HCT116 (cell line): ENCODE data around the gene ASPHD2. TPM values are rescaled to one million over a fixed set of nuclear protein-coding genes. Genes with fewer than 3 reads are reported as not detected.

Source experiments
- ATAC-seq: fragments of 200-7000 bp; cut with Tn5 transposase; 2 replicates; pipeline ENCODE4 v1.9.1; 2020; ENCODE audit warnings: mild to moderate bottlenecking, moderate library complexity
- BruUV-seq: library from RNA; stranded (reverse); fragments of 400-500 nt; replicated peaks from 2 replicates; lab custom pipeline; 2021; lab: Mats Ljungman, UMichigan
- CTCF ChIA-PET: fragments of 300-600 bp; sonication (Branson Sonifier 250); formaldehyde crosslinking; loops from one replicate; lab custom pipeline; 2021; ENCODE audit warnings: antibody characterized with exemption; lab: Charles Lee
- POLR2A ChIA-PET: fragments of 300-600, 350-600 bp; sonication (Branson Sonifier 250); formaldehyde crosslinking; loops from one replicate; lab custom pipeline; 2021; ENCODE audit warnings: antibody characterized with exemption; lab: Charles Lee
- RAD21 ChIA-PET, 2 experiments: fragments of 300-600 bp; sonication (Branson Sonifier 250); formaldehyde crosslinking; loops; one replicate each; lab custom pipeline; 2023; ENCODE audit warnings: low total read pairs in 2 of 2; ENCODE audit not compliant: uncharacterized antibody in 2 of 2, unreplicated experiment in 2 of 2, low non-redundant PET in 1 of 2; lab: Charles Lee
- DNase-seq: peaks from one replicate; pipeline ENCODE4 v3.0.0-alpha.2; 2010; ENCODE audit warnings: low read depth, low spot score
- H2AFZ ChIP-seq: fragments of 200-600 bp; shearing (Covaris generic), sonication (generic); 2 replicates; pipeline ENCODE4 v1.6.1; 2017; ENCODE audit warnings: low read depth, mixed run types, mixed read lengths, antibody characterized with exemption, low read length; ENCODE audit not compliant: poor library complexity, severe bottlenecking
- H3K27ac ChIP-seq: 2 replicates; pipeline ENCODE4 v1.5.1; 2012; ENCODE audit warnings: low read depth, low read length
- H3K27me3 ChIP-seq: fragments of 200-600 bp; sonication (generic); 2 replicates; pipeline ENCODE4 v1.6.1; 2016; ENCODE audit warnings: mixed run types, low read length, mixed read lengths; ENCODE audit not compliant: insufficient read depth
- H3K36me3 ChIP-seq, 2 experiments: fragments of 200-500 bp in 1 of 2; fragments of 200-600 bp in 1 of 2; sonication (Bioruptor generic) in 1 of 2; sonication (generic) in 1 of 2; 2 replicates each; pipeline versions ENCODE4 v1.5.1 to v1.6.1; 2014 to 2016; ENCODE audit warnings: low read length in 2 of 2, inconsistent platforms in 1 of 2, mixed read lengths in 1 of 2, mixed run types in 1 of 2; ENCODE audit not compliant: insufficient read depth in 2 of 2, control insufficient read depth in 1 of 2
- H3K4me1 ChIP-seq, 2 experiments: fragments of 200-600 bp in 1 of 2; sonication (generic) in 1 of 2; 2 replicates each; pipeline versions ENCODE4 v1.5.1 to v1.6.1; 2012 to 2017; ENCODE audit warnings: low read length in 2 of 2, inconsistent platforms in 1 of 2, mild to moderate bottlenecking in 1 of 2, mixed read lengths in 1 of 2, mixed run types in 1 of 2, moderate library complexity in 1 of 2; ENCODE audit not compliant: insufficient read depth in 2 of 2, control insufficient read depth in 1 of 2
- H3K4me2 ChIP-seq: fragments of 200-600 bp; sonication (generic); 2 replicates; pipeline ENCODE4 v1.6.1; 2017; ENCODE audit warnings: mixed run types, low read length, mixed read lengths
- H3K4me3 ChIP-seq, 2 experiments: fragments of 200-600 bp in 1 of 2; sonication (generic) in 1 of 2; replicated peaks in 1 of 2; 2 replicates each; pipeline ENCODE4 v1.5.1; 2011 to 2016; ENCODE audit warnings: low read length in 2 of 2, control low read depth in 1 of 2, low read depth in 1 of 2, mild to moderate bottlenecking in 1 of 2, mixed read lengths in 1 of 2, mixed run types in 1 of 2
- H3K79me2 ChIP-seq: fragments of 200-600 bp; sonication (generic); 2 replicates; pipeline ENCODE4 v1.6.1; 2017; ENCODE audit warnings: mild to moderate bottlenecking, mixed run types, low read length, moderate library complexity, mixed read lengths; ENCODE audit not compliant: insufficient read depth
- H3K9ac ChIP-seq: fragments of 200-600 bp; sonication (generic); 2 replicates; pipeline ENCODE4 v1.6.1; 2016; ENCODE audit warnings: low read length, mixed read lengths
- H3K9me2 ChIP-seq: fragments of 200-600 bp; sonication (generic), shearing (Covaris generic); 2 replicates; pipeline ENCODE4 v1.6.1; 2017; ENCODE audit warnings: mixed run types, mild to moderate bottlenecking, moderate library complexity; ENCODE audit not compliant: insufficient read depth
- H3K9me3 ChIP-seq, 2 experiments: fragments of 200-500 bp in 1 of 2; fragments of 200-600 bp in 1 of 2; sonication (Bioruptor generic) in 1 of 2; sonication (generic) in 1 of 2; 2 replicates each; pipeline ENCODE4 v1.6.1; 2014 to 2017; ENCODE audit warnings: low read length in 2 of 2, mixed read lengths in 2 of 2, inconsistent platforms in 1 of 2, low read depth in 1 of 2, mild to moderate bottlenecking in 1 of 2, mixed run types in 1 of 2, moderate library complexity in 1 of 2; ENCODE audit not compliant: control insufficient read depth in 1 of 2, insufficient read depth in 1 of 2
- H4K20me1 ChIP-seq: fragments of 200-600 bp; sonication (generic), shearing (Covaris generic); 2 replicates; pipeline ENCODE4 v1.6.1; 2017; ENCODE audit warnings: mixed run types, mild to moderate bottlenecking, moderate library complexity; ENCODE audit not compliant: insufficient read depth
- CBX3 ChIP-seq: IDR thresholded peaks from 2 replicates; pipeline ENCODE4 v1.6.1; 2012; ENCODE audit warnings: low read depth
- CEBPB ChIP-seq: IDR thresholded peaks from 2 replicates; pipeline ENCODE4 v1.6.1; 2012; ENCODE audit warnings: low read depth
- EGR1 ChIP-seq: IDR thresholded peaks from 2 replicates; pipeline ENCODE4 v1.6.1; 2012; ENCODE audit warnings: low read depth
- ELF1 ChIP-seq: IDR thresholded peaks from 2 replicates; pipeline ENCODE4 v1.6.1; 2012; ENCODE audit warnings: low read depth, borderline replicate concordance
- EZH2 ChIP-seq: fragments of 200-600 bp; sonication (generic); IDR thresholded peaks from 2 replicates; pipeline ENCODE4 v1.6.1; 2017; ENCODE audit warnings: antibody characterized with exemption, mixed run types
- FOSL1 ChIP-seq: IDR thresholded peaks from 2 replicates; pipeline ENCODE4 v1.6.1; 2012; ENCODE audit warnings: low read depth
- JUND ChIP-seq: IDR thresholded peaks from 2 replicates; pipeline ENCODE4 v1.6.1; 2012
- RAD21 ChIP-seq: IDR thresholded peaks from 2 replicates; pipeline ENCODE4 v1.6.1; 2012; ENCODE audit warnings: low read depth, mild to moderate bottlenecking
- REST ChIP-seq: IDR thresholded peaks from 2 replicates; pipeline ENCODE4 v1.6.1; 2012; ENCODE audit warnings: low read depth
- SIN3A ChIP-seq: IDR thresholded peaks from 2 replicates; pipeline ENCODE4 v1.6.1; 2012; ENCODE audit warnings: low read depth
- SP1 ChIP-seq: IDR thresholded peaks from 2 replicates; pipeline ENCODE4 v1.6.1; 2012; ENCODE audit warnings: low read depth
- TCF7L2 ChIP-seq: IDR thresholded peaks from 2 replicates; pipeline ENCODE4 v1.7.0; 2011; ENCODE audit warnings: borderline replicate concordance, inconsistent platforms; ENCODE audit not compliant: insufficient read depth, insufficient read length; ENCODE audit errors: extremely low read depth
- YY1 ChIP-seq: IDR thresholded peaks from 2 replicates; pipeline ENCODE4 v1.6.1; 2011; ENCODE audit warnings: low read length, low read depth, moderate library complexity, mild to moderate bottlenecking; ENCODE audit not compliant: insufficient replicate concordance; ENCODE audit errors: extremely low read depth
- intact Hi-C: fragments of 100-400 bp; cut with micrococcal nuclease; formaldehyde crosslinking; loops from 2 replicates; pipeline ENCODE4 v1.10.0; 2022
- total RNA-seq: library from RNA; stranded (reverse); gene quantifications from one replicate; pipeline ENCODE4 v1.2.1, GENCODE V29; 2021; ENCODE audit not compliant: unreplicated experiment

Gene ASPHD2
- total RNA-seq, 1 experiment from 2014 or later: 4.1 TPM

GRCh38 chr22:26448941-26449340 lies 19.9 kb downstream of the ASPHD2 start:
- intact Hi-C loops: no loop called here
- no peak overlapping the region for H2AFZ ChIP-seq
- ChIA-PET CTCF (no interaction called here), RAD21 (interaction anchor here in 1 of 2 experiments (0.7 kb wide), 1 partner anchor 32 kb away, joined by 4 read pairs; no protein-coding TSS in a partner anchor), POLR2A (no interaction called here)
- DNase-seq (no peak), ATAC-seq (no peak)
- H3K9me2 ChIP-seq: no peaks in the 10 kb centered on the region
- no peaks in the 10 kb centered on the region for H4K20me1 ChIP-seq
- no peak overlapping the region for H3K4me2 ChIP-seq
- no peak overlapping the region for H3K27ac ChIP-seq
- TF ChIP-seq YY1 (no peak), SP1 (no peak), EGR1 (no peak), SIN3A (no peak), EZH2 (no peak), JUND (no peak), RAD21 (no peak), TCF7L2 (no peak), REST (no peak), ELF1 (no peak), CEBPB (no peak), CBX3 (no peak), FOSL1 (no peak)
- H3K4me1 ChIP-seq: no peaks in the 10 kb centered on the region
- H3K79me2 ChIP-seq: no peaks in the 10 kb centered on the region
- H3K9ac ChIP-seq: no peak overlapping the region
- H3K27me3 ChIP-seq: no peaks in the 10 kb centered on the region
- no TSS peak for BruUV-seq
- no peaks in the 10 kb centered on the region for H3K9me3 ChIP-seq
- peaks cover 0 to 3% of the 10 kb centered on the region in 2 experiments; a peak in 2 of 4 replicates for H3K36me3 ChIP-seq
- no peak overlapping the region for H3K4me3 ChIP-seq
